GM12878 (cell line): Measurements from ENCODE around the gene CNIH2. TPM values are rescaled to one million over a fixed set of nuclear protein-coding genes. Genes with fewer than 3 reads are reported as not detected.

Source experiments
- ATF7 ChIP-seq: fragments of 450-650 bp; IDR thresholded peaks from 2 replicates; pipeline ENCODE4 v1.6.1; 2016; ENCODE audit warnings: low read depth, mild to moderate bottlenecking
- BCL11A ChIP-seq: IDR thresholded peaks from 2 replicates; pipeline ENCODE4 v1.6.1; 2011; ENCODE audit warnings: low read depth, low read length
- BCLAF1 ChIP-seq: fragments of 450-650 bp; IDR thresholded peaks from 2 replicates; pipeline ENCODE4 v1.6.1; 2017; ENCODE audit warnings: antibody characterized with exemption, mild to moderate bottlenecking, moderate library complexity
- CREB1 ChIP-seq: IDR thresholded peaks from 2 replicates; pipeline ENCODE4 v1.6.1; 2012; ENCODE audit warnings: low read depth, mild to moderate bottlenecking, inconsistent platforms
- EGR1 ChIP-seq, 2 experiments: IDR thresholded peaks; 1 replicate in 1 of 2; 2 replicates in 1 of 2; pipeline ENCODE4 v1.6.1; 2011 to 2012; ENCODE audit warnings: low read depth in 2 of 2, low read length in 2 of 2, borderline replicate concordance in 1 of 2, mild to moderate bottlenecking in 1 of 2, moderate library complexity in 1 of 2
- EZH2 ChIP-seq: IDR thresholded peaks from 2 replicates; pipeline ENCODE4 v1.6.1; 2012; ENCODE audit warnings: low read depth, mild to moderate bottlenecking, control low read depth, inconsistent platforms, low read length, borderline replicate concordance; ENCODE audit not compliant: control insufficient read depth
- FOXM1 ChIP-seq: IDR thresholded peaks from 2 replicates; pipeline ENCODE4 v1.6.1; 2012; ENCODE audit warnings: low read depth, mild to moderate bottlenecking, inconsistent platforms, low read length, moderate library complexity
- IKZF1 ChIP-seq: fragments of 450-650 bp; conservative IDR thresholded peaks from 2 replicates; pipeline ENCODE4 v1.6.1; 2017; ENCODE audit warnings: antibody characterized with exemption, mild to moderate bottlenecking
- KDM1A ChIP-seq: fragments of 200-600 bp; sonication (generic); IDR thresholded peaks from 2 replicates; pipeline ENCODE4 v1.6.1; 2016; ENCODE audit warnings: borderline replicate concordance
- LARP7 ChIP-seq: fragments of 450-650 bp; IDR thresholded peaks from 2 replicates; pipeline ENCODE4 v1.6.1; 2017; ENCODE audit warnings: mild to moderate bottlenecking
- MTA2 ChIP-seq: fragments of 450-650 bp; IDR thresholded peaks from 2 replicates; pipeline ENCODE4 v1.6.1; 2016; ENCODE audit warnings: low read depth, mild to moderate bottlenecking, moderate library complexity
- MYB ChIP-seq: fragments of 150-350 bp; IDR thresholded peaks from 2 replicates; pipeline ENCODE4 v1.6.1; 2014; ENCODE audit warnings: mild to moderate bottlenecking, low read depth, low read length, borderline replicate concordance
- NFYB ChIP-seq: IDR thresholded peaks from 2 replicates; pipeline ENCODE4 v1.6.1; 2011; ENCODE audit warnings: low read depth, mild to moderate bottlenecking, low read length, improper control_type of control experiment, moderate library complexity; ENCODE audit not compliant: insufficient read depth
- NR2C2 ChIP-seq: IDR thresholded peaks from 2 replicates; pipeline ENCODE4 v1.6.1; 2011; ENCODE audit warnings: borderline replicate concordance, low read depth; ENCODE audit not compliant: control insufficient read depth, insufficient read length
- NR2F1 ChIP-seq: fragments of 450-650 bp; conservative IDR thresholded peaks from 2 replicates; pipeline ENCODE4 v1.6.1; 2017; ENCODE audit warnings: mild to moderate bottlenecking
- REST ChIP-seq: IDR thresholded peaks from 2 replicates; pipeline ENCODE4 v1.6.1; 2012; ENCODE audit warnings: mild to moderate bottlenecking, low read depth, low read length
- RUNX3 ChIP-seq: IDR thresholded peaks from 2 replicates; pipeline ENCODE4 v1.6.1; 2012; ENCODE audit warnings: low read length, inconsistent platforms
- SREBF1 ChIP-seq: IDR thresholded peaks from 2 replicates; pipeline ENCODE4 v1.6.1; 2012; ENCODE audit warnings: mild to moderate bottlenecking, low read length
- SREBF2 ChIP-seq: IDR thresholded peaks from 2 replicates; pipeline ENCODE4 v1.6.1; 2012; ENCODE audit warnings: mild to moderate bottlenecking, low read length
- polyA plus RNA-seq, 11 experiments: library from polyadenylated mRNA; depleted of rRNA in 4 of 11; unstranded in 6 of 11; stranded (reverse) in 5 of 11; fragments of >200 nt; fragmentation: Nextera tagmentation in 4 of 11; fragmentation: Illumina TruSeq in 1 of 11; extraction: Ambion mirVana in 4 of 11; extraction: Trizol in 1 of 11; gene quantifications; 1 replicate in 1 of 11; 2 replicates in 10 of 11; pipeline versions ENCODE4 v1.2.1 to v1.2.3, GENCODE V29; 2011 to 2016; ENCODE audit warnings: inconsistent platforms in 2 of 11, missing spikeins in 2 of 11, low read depth in 1 of 11
- total RNA-seq, 4 experiments: library from RNA; depleted of rRNA in 3 of 4; stranded (reverse); fragments of >200 nt in 3 of 4; fragmentation: Illumina TruSeq in 1 of 4; extraction: Trizol in 1 of 4; gene quantifications; 2 replicates each; pipeline versions ENCODE4 v1.2.1 to v1.2.3, GENCODE V29; 2013 to 2021
- TF ChIP-seq, protein P1 (sequence below): IDR thresholded peaks from 2 replicates; pipeline ENCODE4 v1.6.1; 2011; ENCODE audit warnings: low read depth, mild to moderate bottlenecking, low read length, moderate library complexity, borderline replicate concordance; ENCODE audit errors: extremely low read depth
- TF ChIP-seq, protein P2 (sequence below): fragments of 150-350 bp; IDR thresholded peaks from 2 replicates; pipeline ENCODE4 v1.6.1; 2016; ENCODE audit warnings: low read depth, low read length

The CNIH2 gene
- total and polyA plus RNA-seq, 10 of the 15 experiments (the other 5 are each of a cell fraction or from before 2014, with no cell fraction given) = 0.07 to 1.3 (median 0.68) TPM; not detected in 2

DNA sequence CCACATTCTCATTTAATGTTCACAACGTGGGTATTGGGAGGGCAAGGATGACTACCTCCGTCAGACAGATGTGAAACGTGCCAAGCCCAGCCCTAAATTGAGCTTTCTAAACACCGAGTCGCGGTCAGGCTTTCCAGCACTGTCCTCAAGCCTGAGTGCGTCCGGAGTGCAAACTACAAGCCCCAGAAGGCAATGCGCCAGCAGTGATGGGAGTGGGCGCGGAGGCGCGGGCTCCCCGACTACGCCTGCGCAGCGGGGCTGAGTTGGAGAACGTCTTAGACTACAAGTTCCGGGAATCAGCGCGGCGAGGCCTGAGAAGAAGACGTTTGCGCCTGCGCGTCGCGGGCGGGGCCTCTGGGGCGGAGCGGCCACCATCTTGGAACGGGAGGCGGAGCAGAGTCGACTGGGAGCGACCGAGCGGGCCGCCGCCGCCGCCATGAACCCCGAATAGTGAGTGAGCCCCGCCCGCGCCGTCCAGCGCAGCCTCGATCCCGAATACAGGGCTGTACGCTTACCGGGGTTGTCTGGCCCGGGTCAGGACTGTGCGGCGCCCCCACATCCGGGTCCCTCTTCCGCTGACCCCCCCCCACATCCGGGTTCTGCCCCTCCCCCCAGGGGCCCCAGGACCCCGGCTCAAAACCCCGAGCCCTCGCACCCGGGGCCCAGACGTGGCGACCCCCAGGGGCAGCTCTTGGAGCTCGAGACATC is 9.6 kb upstream of the CNIH2 start, which contains the start of gene RAB1B (continued):
- TF ChIP-seq BCLAF1 = no peak
- TF ChIP-seq, protein P1, sequence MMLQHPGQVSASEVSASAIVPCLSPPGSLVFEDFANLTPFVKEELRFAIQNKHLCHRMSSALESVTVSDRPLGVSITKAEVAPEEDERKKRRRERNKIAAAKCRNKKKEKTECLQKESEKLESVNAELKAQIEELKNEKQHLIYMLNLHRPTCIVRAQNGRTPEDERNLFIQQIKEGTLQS = no peak
- TF ChIP-seq MYB = no peak
- TF ChIP-seq KDM1A = no peak
- peak; percentile 85 for TF ChIP-seq SREBF1
- TF ChIP-seq REST = no peak
- no peak for TF ChIP-seq NFYB
- no peak for TF ChIP-seq RUNX3
- TF ChIP-seq, protein P2, sequence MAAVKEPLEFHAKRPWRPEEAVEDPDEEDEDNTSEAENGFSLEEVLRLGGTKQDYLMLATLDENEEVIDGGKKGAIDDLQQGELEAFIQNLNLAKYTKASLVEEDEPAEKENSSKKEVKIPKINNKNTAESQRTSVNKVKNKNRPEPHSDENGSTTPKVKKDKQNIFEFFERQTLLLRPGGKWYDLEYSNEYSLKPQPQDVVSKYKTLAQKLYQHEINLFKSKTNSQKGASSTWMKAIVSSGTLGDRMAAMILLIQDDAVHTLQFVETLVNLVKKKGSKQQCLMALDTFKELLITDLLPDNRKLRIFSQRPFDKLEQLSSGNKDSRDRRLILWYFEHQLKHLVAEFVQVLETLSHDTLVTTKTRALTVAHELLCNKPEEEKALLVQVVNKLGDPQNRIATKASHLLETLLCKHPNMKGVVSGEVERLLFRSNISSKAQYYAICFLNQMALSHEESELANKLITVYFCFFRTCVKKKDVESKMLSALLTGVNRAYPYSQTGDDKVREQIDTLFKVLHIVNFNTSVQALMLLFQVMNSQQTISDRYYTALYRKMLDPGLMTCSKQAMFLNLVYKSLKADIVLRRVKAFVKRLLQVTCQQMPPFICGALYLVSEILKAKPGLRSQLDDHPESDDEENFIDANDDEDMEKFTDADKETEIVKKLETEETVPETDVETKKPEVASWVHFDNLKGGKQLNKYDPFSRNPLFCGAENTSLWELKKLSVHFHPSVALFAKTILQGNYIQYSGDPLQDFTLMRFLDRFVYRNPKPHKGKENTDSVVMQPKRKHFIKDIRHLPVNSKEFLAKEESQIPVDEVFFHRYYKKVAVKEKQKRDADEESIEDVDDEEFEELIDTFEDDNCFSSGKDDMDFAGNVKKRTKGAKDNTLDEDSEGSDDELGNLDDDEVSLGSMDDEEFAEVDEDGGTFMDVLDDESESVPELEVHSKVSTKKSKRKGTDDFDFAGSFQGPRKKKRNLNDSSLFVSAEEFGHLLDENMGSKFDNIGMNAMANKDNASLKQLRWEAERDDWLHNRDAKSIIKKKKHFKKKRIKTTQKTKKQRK = no peak
- TF ChIP-seq ATF7 = no peak
- TF ChIP-seq IKZF1 = peak; percentile 95
- no peak for TF ChIP-seq FOXM1
- TF ChIP-seq LARP7 = no peak; the same call in 1 of the 2 replicates
- TF ChIP-seq BCL11A = no peak
- peak; percentile 55; the same call in 1 of the 2 replicates for TF ChIP-seq NR2F1
- TF ChIP-seq CREB1 = peak; percentile 76
- TF ChIP-seq MTA2 = no peak
- TF ChIP-seq EZH2 = no peak
- peak in 1 of 2 experiments; percentile 76; a peak in 2 of 3 replicates for TF ChIP-seq EGR1 (IDR thresholded peaks at IDR 0.05; ENCODE audit: borderline replicate concordance in 1 of 2, low read depth in 2 of 2, low read length in 2 of 2)
- TF ChIP-seq SREBF2 = no peak
- no peak for TF ChIP-seq NR2C2
